Measurements from ENCODE around the gene LY86.

Gene LY86

DNA sequence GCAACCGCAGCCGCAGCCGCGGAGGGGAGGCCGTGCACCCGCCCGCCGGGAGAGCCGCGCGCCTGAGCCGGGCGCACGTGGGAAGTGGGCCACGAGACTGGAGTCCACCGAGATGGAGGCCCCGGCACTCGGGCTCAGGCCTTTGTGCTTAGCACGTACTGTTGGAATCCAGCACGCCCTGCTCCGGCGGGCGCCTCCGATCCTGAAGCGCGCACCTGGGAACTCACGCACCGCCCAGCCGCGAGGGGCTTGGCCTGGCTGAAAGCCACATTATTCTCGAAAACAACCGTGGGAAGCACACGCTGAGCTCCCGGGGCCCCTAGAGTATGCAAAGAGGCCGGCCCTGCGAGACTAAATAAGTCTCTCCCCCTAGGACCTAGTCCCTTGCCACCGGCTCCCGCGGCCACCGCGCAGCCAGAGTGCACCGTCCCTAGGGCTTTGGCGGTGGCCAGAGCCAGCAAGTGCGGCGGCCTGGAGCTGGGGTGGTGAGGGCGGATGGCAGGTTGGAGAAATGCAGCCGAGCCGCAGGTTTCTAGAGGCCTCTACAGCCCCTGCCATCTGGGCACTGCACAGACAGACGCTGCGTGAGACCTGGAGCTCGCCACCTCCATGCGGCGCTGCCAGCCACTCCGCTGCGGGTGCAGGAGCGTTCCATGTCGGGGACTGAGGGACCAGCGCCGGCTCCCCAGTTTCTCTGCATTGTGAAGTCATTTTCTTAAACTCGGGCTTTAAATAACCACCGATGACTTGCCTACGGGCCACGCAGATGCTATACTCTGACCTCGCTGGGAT lies 42.0 kb upstream of the LY86 start:
- H3K36me3 Mint-ChIP-seq (ENCODE audit: low read depth): no peaks in the 10 kb centered on the region
- H3K9me3 Mint-ChIP-seq: no peaks in the 10 kb centered on the region
- H3K4me1 Mint-ChIP-seq: peaks cover 10% of the 10 kb centered on the region
- no peak overlapping the region for H3K27ac Mint-ChIP-seq
- peaks cover 53% of the 10 kb centered on the region for H3K27me3 Mint-ChIP-seq (ENCODE audit: low read depth, poor library complexity)
- DNase-seq: peak; percentile 63
- TF ChIP-seq, protein P1, sequence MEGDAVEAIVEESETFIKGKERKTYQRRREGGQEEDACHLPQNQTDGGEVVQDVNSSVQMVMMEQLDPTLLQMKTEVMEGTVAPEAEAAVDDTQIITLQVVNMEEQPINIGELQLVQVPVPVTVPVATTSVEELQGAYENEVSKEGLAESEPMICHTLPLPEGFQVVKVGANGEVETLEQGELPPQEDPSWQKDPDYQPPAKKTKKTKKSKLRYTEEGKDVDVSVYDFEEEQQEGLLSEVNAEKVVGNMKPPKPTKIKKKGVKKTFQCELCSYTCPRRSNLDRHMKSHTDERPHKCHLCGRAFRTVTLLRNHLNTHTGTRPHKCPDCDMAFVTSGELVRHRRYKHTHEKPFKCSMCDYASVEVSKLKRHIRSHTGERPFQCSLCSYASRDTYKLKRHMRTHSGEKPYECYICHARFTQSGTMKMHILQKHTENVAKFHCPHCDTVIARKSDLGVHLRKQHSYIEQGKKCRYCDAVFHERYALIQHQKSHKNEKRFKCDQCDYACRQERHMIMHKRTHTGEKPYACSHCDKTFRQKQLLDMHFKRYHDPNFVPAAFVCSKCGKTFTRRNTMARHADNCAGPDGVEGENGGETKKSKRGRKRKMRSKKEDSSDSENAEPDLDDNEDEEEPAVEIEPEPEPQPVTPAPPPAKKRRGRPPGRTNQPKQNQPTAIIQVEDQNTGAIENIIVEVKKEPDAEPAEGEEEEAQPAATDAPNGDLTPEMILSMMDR (IDR thresholded peaks at IDR 0.05): no peak
- H3K4me3 Mint-ChIP-seq: peak overlapping the region; percentile 82

DNA sequence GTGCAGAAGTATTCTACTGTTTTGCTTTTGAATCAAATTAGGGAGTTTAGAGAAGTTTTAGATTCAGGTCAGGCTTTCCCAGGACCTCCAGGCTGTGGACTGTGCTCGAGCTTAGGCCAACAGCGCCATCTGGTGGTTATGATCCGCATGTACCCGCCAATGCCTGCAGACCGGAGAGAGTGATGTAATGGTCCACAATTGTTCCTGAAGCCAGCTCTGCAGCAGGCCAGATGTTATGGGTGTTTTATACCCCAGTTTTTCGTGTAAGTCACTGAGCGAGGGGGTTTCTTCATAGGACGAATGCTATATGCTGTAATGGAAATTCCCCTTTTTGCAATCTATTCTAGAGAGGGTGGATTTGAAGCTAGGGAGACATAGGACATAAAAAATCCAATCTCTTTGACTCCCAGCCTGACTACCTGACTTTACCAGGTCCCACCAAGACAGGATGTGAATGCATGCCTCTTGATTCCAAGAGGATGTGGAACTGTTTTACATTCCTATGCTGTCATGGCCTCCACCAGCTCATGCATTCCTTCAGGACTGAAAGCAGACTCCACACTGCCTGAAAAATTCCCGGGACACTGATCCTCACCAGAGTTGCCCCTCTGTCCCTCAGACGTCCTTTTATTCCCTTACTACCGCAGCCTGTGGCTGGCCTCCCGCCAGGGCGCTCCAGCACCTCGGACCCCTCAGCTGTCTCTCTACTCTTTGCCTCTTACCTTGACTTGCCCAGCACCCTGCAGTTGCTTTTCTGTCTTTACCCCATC lies 41.2 kb upstream of the LY86 start:
- Mint-ChIP-seq H3K36me3 (ENCODE audit: low read depth) (no peaks in the 10 kb centered on the region), H3K27ac (no peak overlapping the region), H3K4me3 (peak overlapping the region; percentile 82), H3K27me3 (ENCODE audit: low read depth, poor library complexity) (peaks cover 53% of the 10 kb centered on the region), H3K4me1 (peaks cover 13% of the 10 kb centered on the region), H3K9me3 (no peaks in the 10 kb centered on the region)
- TF ChIP-seq, protein P1 (IDR thresholded peaks at IDR 0.05): peak; percentile 95
- DNase-seq: peak; percentile 90

DNA sequence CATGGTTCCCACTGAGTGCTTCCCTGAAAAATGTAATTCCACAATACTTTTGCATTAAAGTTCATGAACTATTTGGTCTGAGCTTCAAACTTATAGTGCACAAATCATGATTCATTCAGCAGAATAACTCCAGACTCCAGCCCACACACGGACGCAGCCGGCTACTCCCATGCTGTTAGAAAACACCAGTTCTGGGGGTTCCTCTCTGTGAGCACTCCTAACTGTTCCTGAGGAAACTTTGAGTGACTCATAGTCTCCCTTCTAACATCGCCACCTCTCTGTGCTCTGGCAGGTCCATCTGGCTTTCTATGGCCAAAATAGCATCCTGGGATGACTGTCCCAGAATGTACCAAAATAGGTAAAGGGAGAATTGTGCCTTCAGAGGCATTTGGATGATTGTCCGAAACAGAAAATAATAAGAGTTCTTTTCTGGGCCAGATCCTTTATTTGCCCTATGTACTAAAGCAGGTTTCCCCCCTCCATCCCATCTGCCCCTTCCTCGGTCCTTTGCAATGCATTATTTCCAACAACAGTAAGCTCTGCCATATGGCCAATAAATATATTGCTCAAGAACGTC lies 32.3 kb upstream of the LY86 start:
- H3K4me3 Mint-ChIP-seq: no peak overlapping the region
- peaks cover 31% of the 10 kb centered on the region for H3K27me3 Mint-ChIP-seq (ENCODE audit: low read depth, poor library complexity)
- no peak for DNase-seq
- no peaks in the 10 kb centered on the region for H3K36me3 Mint-ChIP-seq (ENCODE audit: low read depth)
- TF ChIP-seq, protein P1 (IDR thresholded peaks at IDR 0.05): no peak
- no peak overlapping the region for H3K27ac Mint-ChIP-seq
- peaks cover 4% of the 10 kb centered on the region for H3K4me1 Mint-ChIP-seq
- no peaks in the 10 kb centered on the region for H3K9me3 Mint-ChIP-seq

GRCh38 chr6:6556738-6557503 lies 31.6 kb upstream of the LY86 start:
- Mint-ChIP-seq H3K27me3 (ENCODE audit: low read depth, poor library complexity) (peaks cover 31% of the 10 kb centered on the region), H3K27ac (no peak overlapping the region), H3K9me3 (no peaks in the 10 kb centered on the region), H3K36me3 (ENCODE audit: low read depth) (no peaks in the 10 kb centered on the region), H3K4me3 (no peak overlapping the region), H3K4me1 (no peaks in the 10 kb centered on the region)
- DNase-seq: peak; percentile 65
- TF ChIP-seq, protein P1 (IDR thresholded peaks at IDR 0.05): peak; percentile 95

DNA sequence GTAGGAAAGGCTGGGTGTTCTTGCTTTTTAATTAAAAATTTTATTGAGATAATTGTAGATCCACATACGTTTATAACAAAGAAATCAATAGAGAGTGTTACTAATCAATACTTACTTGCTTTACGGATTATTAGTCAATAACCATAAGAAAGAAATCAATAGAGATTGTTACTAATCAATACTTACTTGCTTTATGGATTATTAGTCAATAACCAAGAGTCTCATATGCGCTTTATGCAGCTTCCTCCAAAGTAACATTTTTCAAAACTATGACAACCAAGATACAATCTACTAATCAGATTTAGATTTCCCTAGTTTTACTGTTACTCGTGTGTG lies 31.0 kb upstream of the LY86 start:
- Mint-ChIP-seq H3K4me3 (no peak overlapping the region), H3K36me3 (ENCODE audit: low read depth) (no peaks in the 10 kb centered on the region), H3K27ac (no peak overlapping the region), H3K9me3 (peaks cover 4% of the 10 kb centered on the region), H3K27me3 (ENCODE audit: low read depth, poor library complexity) (peaks cover 31% of the 10 kb centered on the region), H3K4me1 (no peaks in the 10 kb centered on the region)
- TF ChIP-seq, protein P1 (IDR thresholded peaks at IDR 0.05): no peak
- no peak for DNase-seq
